H1 (cell line): Measurements from ENCODE around the gene PTPN5. TPM values are rescaled to one million over a fixed set of nuclear protein-coding genes. Genes with fewer than 3 reads are reported as not detected.
A peak's percentile ranks its signal among the peaks of the same experiment; 100 is the strongest.

Experiments
- CTCF ChIA-PET: fragments of 300-600 bp; sonication (Branson Sonifier 250); formaldehyde crosslinking; loops from one replicate; lab custom pipeline; 2021; ENCODE audit not compliant: partially characterized antibody; lab: Charles Lee
- POLR2A ChIA-PET: fragments of 300-600 bp; sonication (Branson Sonifier 250); formaldehyde crosslinking; loops from one replicate; lab custom pipeline; 2021; ENCODE audit warnings: inconsistent platforms; ENCODE audit not compliant: partially characterized antibody; lab: Charles Lee
- DNase-seq, 2 experiments: peaks; one replicate each; pipeline versions ENCODE4 v3.0.0 to v3.0.0-alpha.2; 2010 to 2022; ENCODE audit warnings: low spot score in 2 of 2, low read depth in 1 of 2, mixed read lengths in 1 of 2
- FAIRE-seq: peaks from 2 replicates; lab custom pipeline; 2011; peaks lifted over from hg19 to GRCh38; lab: Jason Lieb, UNC
- H2AFZ ChIP-seq: 2 replicates; pipeline ENCODE4 v1.8.1; 2012; ENCODE audit warnings: low read length, inconsistent platforms
- H2AK5ac ChIP-seq: 2 replicates; pipeline ENCODE4 v1.6.1; 2013; ENCODE audit warnings: low read depth, low read length
- H2BK120ac ChIP-seq: replicated peaks from 2 replicates; pipeline ENCODE3; 2013; ENCODE audit warnings: low read depth, low read length, inconsistent platforms
- H2BK12ac ChIP-seq: 2 replicates; pipeline ENCODE4 v1.6.1; 2013; ENCODE audit warnings: low read depth, low read length
- H2BK15ac ChIP-seq: 2 replicates; pipeline ENCODE4 v1.6.1; 2013; ENCODE audit warnings: low read length
- H2BK20ac ChIP-seq: 2 replicates; pipeline ENCODE4 v1.6.1; 2013; ENCODE audit warnings: low read length
- H2BK5ac ChIP-seq: 2 replicates; pipeline ENCODE4 v1.6.1; 2013; ENCODE audit warnings: low read depth, low read length
- H3K14ac ChIP-seq: 2 replicates; pipeline ENCODE4 v1.6.1; 2013; ENCODE audit warnings: inconsistent platforms; ENCODE audit not compliant: insufficient read length
- H3K18ac ChIP-seq: 2 replicates; pipeline ENCODE4 v1.6.1; 2013; ENCODE audit warnings: low read length; ENCODE audit errors: extremely low read depth
- H3K23ac ChIP-seq: 2 replicates; pipeline ENCODE4 v1.6.1; 2013; ENCODE audit warnings: inconsistent platforms; ENCODE audit not compliant: insufficient read length
- H3K23me2 ChIP-seq: 2 replicates; pipeline ENCODE4 v1.6.1; 2013; ENCODE audit warnings: low read depth, low read length
- H3K27ac ChIP-seq: 2 replicates; pipeline ENCODE4 v1.6.1; 2011; ENCODE audit warnings: low read depth, low read length, inconsistent platforms
- H3K27me3 ChIP-seq, 4 experiments: replicated peaks in 1 of 4; 1 replicate in 1 of 4; 2 replicates in 3 of 4; pipeline versions ENCODE4 v1.6.1 to v1.8.1; 2011 to 2013; ENCODE audit warnings: low read length in 3 of 4, mild to moderate bottlenecking in 3 of 4, inconsistent platforms in 2 of 4, mixed read lengths in 2 of 4, moderate library complexity in 1 of 4; ENCODE audit not compliant: control insufficient read depth in 3 of 4, insufficient read depth in 3 of 4; ENCODE audit errors: extremely low read depth in 1 of 4
- H3K36me3 ChIP-seq, 4 experiments: 2 replicates each; pipeline versions ENCODE4 v1.6.1 to v1.8.1; 2011 to 2013; ENCODE audit warnings: mild to moderate bottlenecking in 4 of 4, low read length in 3 of 4, moderate library complexity in 2 of 4, control low read depth in 1 of 4, inconsistent platforms in 1 of 4; ENCODE audit not compliant: insufficient read depth in 4 of 4, control insufficient read depth in 2 of 4
- H3K4ac ChIP-seq: replicated peaks from 2 replicates; pipeline ENCODE3; 2013; ENCODE audit warnings: low read length, low read depth, mixed read lengths, inconsistent platforms; ENCODE audit not compliant: insufficient read length
- H3K4me1 ChIP-seq, 4 experiments: replicated peaks in 1 of 4; 1 replicate in 1 of 4; 2 replicates in 3 of 4; pipeline versions ENCODE4 v1.6.1 to v1.8.1; 2011 to 2013; ENCODE audit warnings: low read length in 3 of 4, inconsistent platforms in 2 of 4, mixed read lengths in 1 of 4; ENCODE audit not compliant: insufficient read depth in 4 of 4, control insufficient read depth in 3 of 4
- H3K4me2 ChIP-seq, 2 experiments: 2 replicates each; pipeline versions ENCODE4 v1.6.1 to v1.8.1; 2011 to 2013; ENCODE audit warnings: low read depth in 2 of 2, low read length in 2 of 2, control low read depth in 1 of 2, inconsistent platforms in 1 of 2, mild to moderate bottlenecking in 1 of 2; ENCODE audit not compliant: insufficient read depth in 1 of 2
- H3K4me3 ChIP-seq, 4 experiments: fragments of 200-600, 300-600 bp in 1 of 4; sonication (generic), shearing (Covaris generic), sonication (Bioruptor Twin) in 1 of 4; 2 replicates each; pipeline versions ENCODE4 v1.5.1 to v1.8.1; 2011 to 2016; ENCODE audit warnings: low read length in 4 of 4, low read depth in 3 of 4, control low read depth in 2 of 4, inconsistent platforms in 2 of 4, mild to moderate bottlenecking in 2 of 4, mixed read lengths in 1 of 4, moderate library complexity in 1 of 4; ENCODE audit not compliant: insufficient read depth in 2 of 4; ENCODE audit errors: extremely low read depth in 1 of 4
- H3K56ac ChIP-seq: replicated peaks from 2 replicates; pipeline ENCODE3; 2013; ENCODE audit warnings: low read depth, mild to moderate bottlenecking, mixed read lengths, low read length, inconsistent platforms; ENCODE audit not compliant: insufficient read length
- H3K79me1 ChIP-seq: 2 replicates; pipeline ENCODE4 v1.6.1; 2013; ENCODE audit warnings: low read depth, low read length, control low read depth
- H3K79me2 ChIP-seq, 2 experiments: 2 replicates each; pipeline versions ENCODE4 v1.6.1 to v1.8.1; 2012 to 2013; ENCODE audit warnings: low read length in 2 of 2, mild to moderate bottlenecking in 2 of 2, inconsistent platforms in 1 of 2; ENCODE audit not compliant: insufficient read depth in 2 of 2, control insufficient read depth in 1 of 2
- H3K9ac ChIP-seq, 4 experiments: replicated peaks in 1 of 4; 1 replicate in 1 of 4; 2 replicates in 3 of 4; pipeline versions ENCODE4 v1.6.1 to v1.8.1; 2011 to 2013; ENCODE audit warnings: low read depth in 3 of 4, low read length in 3 of 4, control low read depth in 2 of 4, mild to moderate bottlenecking in 2 of 4, moderate library complexity in 2 of 4, inconsistent platforms in 1 of 4; ENCODE audit errors: extremely low read depth in 1 of 4
- H3K9me3 ChIP-seq, 2 experiments: 2 replicates each; pipeline versions ENCODE4 v1.6.1 to v1.8.1; 2012 to 2013; ENCODE audit warnings: mild to moderate bottlenecking in 2 of 2, moderate library complexity in 2 of 2, control low read depth in 1 of 2, inconsistent platforms in 1 of 2, low read depth in 1 of 2, low read length in 1 of 2, mixed read lengths in 1 of 2; ENCODE audit not compliant: insufficient read depth in 2 of 2
- H4K20me1 ChIP-seq, 2 experiments: replicated peaks in 1 of 2; 2 replicates each; pipeline versions ENCODE3 to v1.8.1; 2011 to 2013; ENCODE audit warnings: inconsistent platforms in 2 of 2, low read length in 2 of 2, mild to moderate bottlenecking in 1 of 2; ENCODE audit not compliant: insufficient read depth in 2 of 2, control insufficient read depth in 1 of 2
- H4K5ac ChIP-seq: 2 replicates; pipeline ENCODE4 v1.6.1; 2013; ENCODE audit warnings: low read length, low read depth, mixed read lengths, inconsistent platforms; ENCODE audit not compliant: insufficient read length
- H4K8ac ChIP-seq: 2 replicates; pipeline ENCODE4 v1.8.0; 2013; ENCODE audit warnings: mild to moderate bottlenecking, moderate library complexity, low read length, inconsistent platforms; ENCODE audit not compliant: insufficient read depth; ENCODE audit errors: extremely low read depth
- H4K91ac ChIP-seq: replicated peaks from 2 replicates; pipeline ENCODE3; 2013; ENCODE audit warnings: low read length, mixed read lengths, inconsistent platforms; ENCODE audit not compliant: insufficient read length
- CHD2 ChIP-seq: IDR thresholded peaks from 2 replicates; pipeline ENCODE4 v1.6.1; 2012; ENCODE audit warnings: low read length, improper control_type of control experiment
- KDM5A ChIP-seq: fragments of 200-600 bp; IDR thresholded peaks from 2 replicates; pipeline ENCODE4 v1.7.1; 2012; ENCODE audit warnings: mild to moderate bottlenecking, low read length, inconsistent platforms, mixed read lengths
- RBBP5 ChIP-seq: IDR thresholded peaks from 2 replicates; pipeline ENCODE4 v1.7.1; 2012; ENCODE audit warnings: low read depth, mild to moderate bottlenecking, inconsistent platforms, low read length, moderate library complexity, borderline replicate concordance
- RNF2 ChIP-seq: fragments of 200-900, 300-1000 bp; sonication (generic); IDR thresholded peaks from 2 replicates; pipeline ENCODE4 v1.7.1; 2016; ENCODE audit warnings: borderline replicate concordance, low read depth, mild to moderate bottlenecking, antibody characterized with exemption, low read length; ENCODE audit not compliant: poor library complexity, severe bottlenecking; ENCODE audit errors: missing control alignments
- SP1 ChIP-seq: IDR thresholded peaks from 2 replicates; pipeline ENCODE4 v1.6.1; 2011; ENCODE audit warnings: low read depth, low read length
- TAF7 ChIP-seq: optimal IDR thresholded peaks from 2 replicates; pipeline ENCODE3; 2011; ENCODE audit warnings: low read depth, mild to moderate bottlenecking, inconsistent platforms, low read length, moderate library complexity, borderline replicate concordance
- ZNF274 ChIP-seq: IDR thresholded peaks from 2 replicates; pipeline ENCODE4 v1.7.0; 2012; ENCODE audit warnings: low read length, borderline replicate concordance; ENCODE audit errors: extremely low read depth
- WGBS, 2 experiments: shearing (Covaris generic) in 1 of 2; methylation state at CpG; one replicate each; pipeline versions ENCODE4 v1.1.6 to v1.1.7; 2013 to 2015; ENCODE audit warnings: low lambda C conversion rate in 2 of 2, mixed read lengths in 2 of 2, inconsistent platforms in 1 of 2, low coverage in 1 of 2, missing lambda C conversion rate in 1 of 2; ENCODE audit not compliant: insufficient replicate concordance in 2 of 2, insufficient coverage in 1 of 2, insufficient read length in 1 of 2; ENCODE audit errors: extremely low coverage in 1 of 2, missing lambda C conversion rate in 1 of 2; 5-methylcytosine and 5-hydroxymethylcytosine counted together
- polyA plus RNA-seq, 7 experiments: library from polyadenylated mRNA; depleted of rRNA in 3 of 7; stranded (reverse) in 5 of 7; unstranded in 2 of 7; fragments of >200 nt in 5 of 7; fragments of 200-250 nt in 2 of 7; gene quantifications; 1 replicate in 5 of 7; 2 replicates in 1 of 7; 4 replicates in 1 of 7; pipeline versions ENCODE4 v1.2.1 to v1.2.3, GENCODE V29; 2011 to 2013; ENCODE audit warnings: missing spikeins in 2 of 7, mixed read lengths in 2 of 7
- total RNA-seq: library from RNA; stranded (reverse); fragmentation: NEBNext Ultra II Directional; extraction: Animal tissue kit (Norgen Biotek cat#: 25700); gene quantifications from 2 replicates; pipeline ENCODE4 v1.2.1, GENCODE V29; 2021

The PTPN5 gene
- total and polyA plus RNA-seq, 2 of the 8 experiments (the other 6 are each of a cell fraction or from before 2014, with no cell fraction given) = 8.4 to 12.9 TPM

DNA sequence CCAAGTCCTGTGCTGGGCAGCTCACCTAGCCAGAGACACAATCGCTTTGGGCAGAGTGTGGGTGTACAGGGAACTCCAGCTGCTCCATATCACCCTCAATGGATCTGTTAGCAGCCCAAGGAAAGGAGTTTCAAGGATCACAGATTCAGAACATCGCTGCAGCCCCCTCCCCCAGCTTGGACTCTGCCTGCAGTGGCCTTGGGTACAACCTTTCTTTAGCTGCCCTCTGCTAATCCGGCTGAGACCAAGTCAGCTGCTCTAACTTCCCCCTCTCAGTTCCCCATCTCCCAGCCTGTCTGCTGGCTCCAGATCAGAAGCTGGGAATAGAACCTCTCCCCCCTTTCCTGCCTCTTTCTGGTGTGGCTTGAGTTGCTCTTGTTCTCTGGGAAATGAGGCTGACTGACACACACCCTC, 91.7 kb downstream of the PTPN5 start:
- no peaks in the 10 kb centered on the region for H3K36me3 ChIP-seq
- FAIRE-seq (no peak), DNase-seq (no peak)
- H3K14ac ChIP-seq = no peak overlapping the region
- H4K8ac ChIP-seq = no peak overlapping the region
- H2AFZ ChIP-seq = no peak overlapping the region
- POLR2A ChIA-PET = interaction anchor here (1.4 kb wide), 1 partner anchor 16 kb away, joined by 3 read pairs; no protein-coding TSS in a partner anchor
- CTCF ChIA-PET = interaction anchor here (1.8 kb wide), 1 partner anchor 24 kb away, joined by 5 read pairs; no protein-coding TSS in a partner anchor
- H2AK5ac ChIP-seq = no peak overlapping the region
- H4K91ac ChIP-seq = no peak overlapping the region
- no peak overlapping the region for H3K56ac ChIP-seq
- no peaks in the 10 kb centered on the region for H3K9me3 ChIP-seq
- no peak overlapping the region for H4K5ac ChIP-seq
- H3K4me1 ChIP-seq = peaks cover 0 to 9% (median 2%) of the 10 kb centered on the region in 4 experiments; a peak in 3 of 7 replicates
- H3K18ac ChIP-seq = no peak overlapping the region
- H3K27me3 ChIP-seq = peaks cover 0 to 7% (median 5%) of the 10 kb centered on the region in 4 experiments; a peak in 5 of 7 replicates
- no peaks in the 10 kb centered on the region for H4K20me1 ChIP-seq
- peak overlapping the region; percentile 75 to 79; a peak in 3 of 4 replicates for H3K4me2 ChIP-seq
- H3K4me3 ChIP-seq = peak overlapping the region; percentile 47 to 87 (median 57); a peak in 5 of 8 replicates
- H2BK15ac ChIP-seq = no peak overlapping the region
- no peak overlapping the region for H3K27ac ChIP-seq
- 81% methylated on average over 3 of the region's 3 CpGs; no CpG with 5 or more reads in 1 of the 2 experiments for whole genome bisulfite sequencing, 2 experiments
- no peak overlapping the region for H2BK5ac ChIP-seq
- no peak overlapping the region for H2BK120ac ChIP-seq
- no peaks in the 10 kb centered on the region for H3K79me2 ChIP-seq
- no peak overlapping the region; a peak in 1 of 7 replicates for H3K9ac ChIP-seq
- H3K23me2 ChIP-seq = peaks cover 8% of the 10 kb centered on the region
- H2BK12ac ChIP-seq = no peak overlapping the region
- no peak overlapping the region for H3K23ac ChIP-seq
- H2BK20ac ChIP-seq = no peak overlapping the region
- no peaks in the 10 kb centered on the region for H3K79me1 ChIP-seq
- no peak overlapping the region for H3K4ac ChIP-seq
- TF ChIP-seq SP1 (no peak), TAF7 (no peak), ZNF274 (no peak), CHD2 (no peak), RNF2 (no peak), RBBP5 (no peak), KDM5A (no peak)
